ENCODE measurements around the gene CPLX4.

DNA sequence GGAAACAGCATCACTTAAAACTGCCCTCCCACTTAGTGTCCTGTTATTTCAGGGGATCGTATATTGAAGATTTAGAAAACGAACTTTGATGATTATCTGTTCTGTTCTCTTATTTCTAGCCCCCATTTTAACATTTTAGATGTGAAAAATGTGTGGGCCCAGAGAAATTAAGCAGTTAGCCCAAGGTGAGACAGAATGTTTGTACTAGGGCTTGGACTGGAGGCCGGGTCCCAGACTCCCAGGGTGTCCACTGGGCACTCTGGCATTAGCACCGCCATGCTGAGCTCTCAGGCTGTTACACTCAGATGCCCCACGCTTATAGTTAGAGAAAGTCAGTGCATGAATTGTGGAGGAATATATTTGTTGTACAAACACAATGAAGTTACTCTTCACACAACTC is 39.7 kb downstream of the CPLX4 start:
- TF ChIP-seq PAX5 (IDR thresholded peaks at IDR 0.05; ENCODE audit: insufficient read depth, low read length, severe bottlenecking): no peak
- TF ChIP-seq POLR2A (IDR thresholded peaks at IDR 0.05; ENCODE audit: low read depth, low read length): no peak

All from GM12891 (cell line).